ENCODE data around the gene MEF2B. TPM values are rescaled to one million over a fixed set of nuclear protein-coding genes. Genes with fewer than 3 reads are reported as not detected.
"Not testable (repeated sequence)": the region's sequence is repeated elsewhere in the genome, so short reads cannot be mapped to it uniquely, and the experiment has no call there.

Gene MEF2B
- total RNA-seq, 1 donor from 2014 or later, result 0.20 TPM

- DNase-seq (ENCODE audit: low read depth in 2 of 2), result no peak
Observed at GRCh38 chr19:19131989-19132388, 38.1 kb downstream of the MEF2B start.

GRCh38 chr19:19126102-19126501 is 44.0 kb downstream of the MEF2B start:
- DNase-seq (ENCODE audit: low read depth in 2 of 2), result no peak

GRCh38 chr19:19123386-19123785 is 46.7 kb downstream of the MEF2B start:
- DNase-seq (ENCODE audit: low read depth in 2 of 2), result no peak

- no peak for DNase-seq (ENCODE audit: low read depth in 2 of 2)
Observed at GRCh38 chr19:19122902-19123301, 47.2 kb downstream of the MEF2B start.

- no peak for DNase-seq (ENCODE audit: low read depth in 2 of 2)
Observed at GRCh38 chr19:19121371-19121770, 48.7 kb downstream of the MEF2B start.

GRCh38 chr19:19120308-19121231 is 49.5 kb downstream of the MEF2B start:
- DNase-seq (ENCODE audit: low read depth in 2 of 2), result peak; percentile 35 to 36

- DNase-seq (ENCODE audit: low read depth in 2 of 2), result no peak
Observed at GRCh38 chr19:19119325-19120237, 50.5 kb downstream of the MEF2B start.

- peak; percentile 30 to 51 for DNase-seq (ENCODE audit: low read depth in 2 of 2)
Observed at GRCh38 chr19:19115954-19116353, 54.1 kb downstream of the MEF2B start.

- no peak for DNase-seq (ENCODE audit: low read depth in 2 of 2)
Observed at GRCh38 chr19:19113040-19113626, 56.9 kb downstream of the MEF2B start.

GRCh38 chr19:19111967-19112580 is 58.0 kb downstream of the MEF2B start:
- DNase-seq (ENCODE audit: low read depth in 2 of 2), result no peak

- no peak for DNase-seq (ENCODE audit: low read depth in 2 of 2)
Observed at GRCh38 chr19:19111136-19111835, 58.8 kb downstream of the MEF2B start.

GRCh38 chr19:19110410-19111135 is 59.5 kb downstream of the MEF2B start:
- peak; percentile 25 to 47 for DNase-seq (ENCODE audit: low read depth in 2 of 2)

- DNase-seq (ENCODE audit: low read depth in 2 of 2), result no peak
Observed at GRCh38 chr19:19109601-19110000, 60.5 kb downstream of the MEF2B start.

- no peak for DNase-seq (ENCODE audit: low read depth in 2 of 2)
Observed at GRCh38 chr19:19107654-19108053, 62.4 kb downstream of the MEF2B start.

- DNase-seq (ENCODE audit: low read depth in 2 of 2), result not testable (repeated sequence)
Observed at GRCh38 chr19:19106938-19107337, 63.1 kb downstream of the MEF2B start.

GRCh38 chr19:19106056-19106551 is 64.0 kb downstream of the MEF2B start:
- DNase-seq (ENCODE audit: low read depth in 2 of 2), result no peak

- DNase-seq (ENCODE audit: low read depth in 2 of 2), result peak in 1 of 2 donors; percentile 48
Observed at GRCh38 chr19:19105365-19106055, 64.6 kb downstream of the MEF2B start.

- no peak for DNase-seq (ENCODE audit: low read depth in 2 of 2)
Observed at GRCh38 chr19:19103167-19103566, 66.9 kb downstream of the MEF2B start.

- not testable (repeated sequence) for DNase-seq (ENCODE audit: low read depth in 2 of 2)
Observed at GRCh38 chr19:19102566-19102965, 67.5 kb downstream of the MEF2B start.
